ENCODE measurements around the gene ZSWIM2. TPM values are rescaled to one million over a fixed set of nuclear protein-coding genes. Genes with fewer than 3 reads are reported as not detected.

ZSWIM2 gene
- polyA plus RNA-seq, 2 of the 4 experiments (the other 2 are of a cell fraction): not detected

DNA sequence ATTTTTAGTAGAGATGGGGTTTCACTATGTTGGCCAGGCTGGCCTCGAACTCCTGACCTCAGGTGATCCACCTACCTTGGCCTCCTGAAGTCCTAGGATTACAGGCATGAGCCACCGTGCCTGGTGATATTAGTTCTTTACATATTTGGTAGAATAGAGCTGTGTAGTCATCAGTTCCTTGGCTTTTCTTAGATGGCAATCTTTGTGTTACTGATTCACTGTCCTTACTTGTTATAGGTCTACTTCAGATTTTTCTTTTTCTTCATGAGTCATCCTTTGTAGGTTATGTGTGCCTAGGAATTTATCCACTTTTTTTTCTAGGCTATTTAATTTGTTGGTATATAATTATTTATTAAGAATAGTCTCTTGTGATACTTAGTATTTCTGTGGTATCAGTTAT lies 30.3 kb upstream of the ZSWIM2 start:
- ChIA-PET POLR2A (no interaction called here), CTCF (interaction anchor here (0.7 kb wide), 1 partner anchor 573 kb away, joined by 3 read pairs; no protein-coding TSS in a partner anchor)
- no peak overlapping the region for H3K4me3 ChIP-seq

GRCh38 chr2:186874713-186875112 lies 25.7 kb upstream of the ZSWIM2 start:
- no peak for ATAC-seq
- TF ChIP-seq MYC (IDR thresholded peaks at IDR 0.05; ENCODE audit: borderline replicate concordance, low read length): no peak
- WGBS (ENCODE audit: missing lambda C conversion rate): 27% methylated on average over 4 of the region's 4 CpGs
- Histone ChIP-seq H3K4me2 (no peak overlapping the region), H3K4me3 (no peak overlapping the region), H3K27ac (no peak overlapping the region), H3K4me1 (no peaks in the 10 kb centered on the region), H3K9me3 (no peaks in the 10 kb centered on the region)
- no peak for DNase-seq (ENCODE audit: low read depth in 1 of 2, low spot score in 1 of 2)
- CTCF ChIA-PET: no interaction called here
- FAIRE-seq: no peak
- POLR2A ChIA-PET: no interaction called here

More for the DNA sequence above, 30.3 kb upstream of the ZSWIM2 start:
- no peak for DNase-seq (ENCODE audit: low read depth in 1 of 2, low spot score in 1 of 2)
- H3K27ac ChIP-seq: no peak overlapping the region
- TF ChIP-seq NPAS2 (CRISPR knock-in tag; IDR thresholded peaks at IDR 0.05; ENCODE audit: borderline replicate concordance) (no peak), HMGXB4 (CRISPR knock-in tag; IDR thresholded peaks at IDR 0.05; ENCODE audit: borderline replicate concordance) (no peak), PBX3 (IDR thresholded peaks at IDR 0.05) (no peak), HEYL (CRISPR knock-in tag; IDR thresholded peaks at IDR 0.05) (no peak), EHF (CRISPR knock-in tag; IDR thresholded peaks at IDR 0.05) (no peak)
- no peak for ATAC-seq
- no peak overlapping the region for H3K4me2 ChIP-seq
- H3K4me1 ChIP-seq: no peaks in the 10 kb centered on the region
- WGBS (ENCODE audit: missing lambda C conversion rate): 15% methylated on average over 2 of the region's 2 CpGs
- peaks cover 2% of the 10 kb centered on the region; the same call in 1 of the 3 replicates for H3K9me3 ChIP-seq
- FAIRE-seq: no peak

- no peak overlapping the region for H3K27ac ChIP-seq
- TF ChIP-seq POLR2AphosphoS2 (conservative IDR thresholded peaks at IDR 0.05; ENCODE audit: low read length): no peak
- H3K9me3 ChIP-seq: no peaks in the 10 kb centered on the region
- FAIRE-seq (no peak), DNase-seq (ENCODE audit: low read depth in 1 of 2, low spot score in 1 of 2) (no peak), ATAC-seq (no peak)
- ChIA-PET POLR2A (no interaction called here), CTCF (interaction anchor here (0.6 to 2.2 kb wide), 2 partner anchors 9 to 1924 kb away, joined by 3 to 10 read pairs; no protein-coding TSS in a partner anchor)
- H3K4me3 ChIP-seq: no peak overlapping the region
- 47% methylated on average over 2 of the region's 2 CpGs for WGBS (ENCODE audit: missing lambda C conversion rate)
- H3K4me1 ChIP-seq: no peaks in the 10 kb centered on the region
- no peak overlapping the region for H3K4me2 ChIP-seq
These were observed 22.9 kb upstream of the ZSWIM2 start for GRCh38 chr2:186871881-186872280.

DNA sequence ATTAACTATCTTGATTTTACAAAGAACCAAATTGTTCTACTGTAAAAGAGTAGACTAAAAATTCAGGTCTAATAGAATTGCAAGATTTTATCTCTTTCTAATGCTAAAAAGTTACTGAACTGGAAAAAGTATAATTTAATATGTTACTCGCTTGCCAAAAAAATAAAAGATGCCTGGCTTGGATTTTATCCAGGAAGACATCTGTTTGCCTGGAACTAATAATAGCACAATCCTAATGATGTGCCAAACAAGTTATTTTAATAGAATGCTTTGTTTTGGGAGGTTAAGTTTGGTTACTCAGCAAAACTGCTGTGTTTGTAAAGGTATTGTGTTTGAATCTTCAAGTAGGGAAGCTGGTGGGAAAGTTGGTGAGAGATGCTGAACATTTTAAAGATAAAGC lies 19.4 kb upstream of the ZSWIM2 start:
- CTCF ChIA-PET: no interaction called here
- TF ChIP-seq, protein P1, sequence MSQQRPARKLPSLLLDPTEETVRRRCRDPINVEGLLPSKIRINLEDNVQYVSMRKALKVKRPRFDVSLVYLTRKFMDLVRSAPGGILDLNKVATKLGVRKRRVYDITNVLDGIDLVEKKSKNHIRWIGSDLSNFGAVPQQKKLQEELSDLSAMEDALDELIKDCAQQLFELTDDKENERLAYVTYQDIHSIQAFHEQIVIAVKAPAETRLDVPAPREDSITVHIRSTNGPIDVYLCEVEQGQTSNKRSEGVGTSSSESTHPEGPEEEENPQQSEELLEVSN (IDR thresholded peaks at IDR 0.05; ENCODE audit: borderline replicate concordance, low read depth): no peak
- no peak for TF ChIP-seq HOXA7 (CRISPR knock-in tag; IDR thresholded peaks at IDR 0.05)
- no peak for TF ChIP-seq HMGXB4 (CRISPR knock-in tag; IDR thresholded peaks at IDR 0.05; ENCODE audit: borderline replicate concordance)
- no peak for TF ChIP-seq CBX2 (IDR thresholded peaks at IDR 0.05; ENCODE audit: borderline replicate concordance, low read depth)
- TF ChIP-seq EHMT2 (IDR thresholded peaks at IDR 0.05; ENCODE audit: low read depth): no peak
- no peak for TF ChIP-seq ZSCAN20 (CRISPR knock-in tag; IDR thresholded peaks at IDR 0.05)
- TF ChIP-seq MAZ (IDR thresholded peaks at IDR 0.05; ENCODE audit: borderline replicate concordance, low read depth, low read length): no peak
- no peak for TF ChIP-seq FOXS1 (CRISPR knock-in tag; IDR thresholded peaks at IDR 0.05)
- no peak for TF ChIP-seq NFE2L2 (conservative IDR thresholded peaks at IDR 0.05; ENCODE audit: low read length)
- TF ChIP-seq NPAS2 (CRISPR knock-in tag; IDR thresholded peaks at IDR 0.05; ENCODE audit: borderline replicate concordance): no peak
- TF ChIP-seq FOSB (CRISPR knock-in tag; IDR thresholded peaks at IDR 0.05): no peak
- no peak for TF ChIP-seq CHD4 (IDR thresholded peaks at IDR 0.05; ENCODE audit: borderline replicate concordance)
- no peak for TF ChIP-seq HEYL (CRISPR knock-in tag; IDR thresholded peaks at IDR 0.05)
- TF ChIP-seq SREBF2 (IDR thresholded peaks at IDR 0.05): no peak
- TF ChIP-seq MAX (IDR thresholded peaks at IDR 0.05): no peak
- no peak for TF ChIP-seq RAD21 (conservative IDR thresholded peaks at IDR 0.05 in 1 of 2, IDR thresholded peaks at IDR 0.05 in 1 of 2)
- TF ChIP-seq BHLHE40 (IDR thresholded peaks at IDR 0.05; ENCODE audit: low read depth, low read length): no peak
- no peak for TF ChIP-seq RARB (CRISPR knock-in tag; IDR thresholded peaks at IDR 0.05)

More for the DNA sequence above, 19.4 kb upstream of the ZSWIM2 start:
- no peak overlapping the region for H3K4me3 ChIP-seq
- H3K4me2 ChIP-seq: no peak overlapping the region
- ATAC-seq (no peak), FAIRE-seq (no peak), DNase-seq (ENCODE audit: low read depth in 1 of 2, low spot score in 1 of 2) (no peak)
- H3K27ac ChIP-seq: no peak overlapping the region
- H3K4me1 ChIP-seq: no peaks in the 10 kb centered on the region
- POLR2A ChIA-PET: no interaction called here
- 69% methylated on average over 1 of the region's 1 CpG for WGBS (ENCODE audit: missing lambda C conversion rate)
- H3K9me3 ChIP-seq: no peaks in the 10 kb centered on the region

Data from A549 (cell line).